Right lobe of liver (tissue), 6 donors: Measurements from ENCODE around the gene ASB1. TPM values are rescaled to one million over a fixed set of nuclear protein-coding genes. Genes with fewer than 3 reads are reported as not detected.

Experiments
- ATAC-seq, 4 donors: fragments of 200-7000 bp; cut with Tn5 transposase; one replicate each; pipeline ENCODE4 v1.9.1; 2020; ENCODE audit warnings: mild to moderate bottlenecking in 4 of 4, moderate library complexity in 4 of 4
- DNase-seq, 3 donors: peaks; one replicate each; pipeline ENCODE4 v3.0.0-alpha.2; 2020
- H3K27ac ChIP-seq, 3 donors: fragments of 200-600 bp; one replicate each; pipeline ENCODE4 v1.8.0; 2022
- H3K27me3 ChIP-seq, 2 donors: fragments of 200-600 bp; one replicate each; pipeline ENCODE4 v1.8.0; 2022
- H3K36me3 ChIP-seq, 4 donors: fragments of 200-600 bp; sonication (generic) in 1 of 4; one replicate each; pipeline versions ENCODE4 v1.5.1 to v1.8.0; 2017 to 2022; ENCODE audit warnings: control low read depth in 1 of 4
- H3K4me1 ChIP-seq, 4 donors: fragments of 200-600 bp; sonication (generic) in 1 of 4; one replicate each; pipeline versions ENCODE4 v1.5.1 to v1.8.0; 2017 to 2022; ENCODE audit warnings: control low read depth in 1 of 4
- H3K4me3 ChIP-seq, 3 donors: fragments of 200-600 bp; one replicate each; pipeline ENCODE4 v1.8.0; 2022
- H3K9me3 ChIP-seq, 4 donors: fragments of 200-600 bp; sonication (generic) in 1 of 4; one replicate each; pipeline versions ENCODE4 v1.5.1 to v1.8.0; 2017 to 2022; ENCODE audit warnings: control low read depth in 1 of 4
- POLR2A ChIP-seq: fragments of 450-650 bp; IDR thresholded peaks from one replicate; pipeline ENCODE4 v1.6.1; 2017; ENCODE audit warnings: antibody characterized with exemption, mild to moderate bottlenecking
- WGBS: methylation state at CpG from one replicate; pipeline ENCODE4 v1.1.6; 2018; ENCODE audit warnings: low coverage, low lambda C conversion rate; ENCODE audit not compliant: insufficient coverage; ENCODE audit errors: missing lambda C conversion rate; 5-methylcytosine and 5-hydroxymethylcytosine counted together
- intact Hi-C, 2 donors: fragments of 100-400 bp; cut with DNase I; formaldehyde crosslinking; loops; one replicate each; pipeline versions ENCODE4 v1.11.2 to v1.14.1; 2022
- total RNA-seq, 6 experiments: library from RNA; depleted of rRNA in 2 of 6; stranded (reverse); fragments of >200 nt in 2 of 6; fragmentation: NEBNext Ultra II Directional in 3 of 6; extraction: Animal tissue kit (Norgen Biotek cat#: 25700) in 3 of 6; gene quantifications; one replicate each; pipeline versions ENCODE4 v1.1.0 to v1.2.4, GENCODE V29; 2016 to 2023
- TF ChIP-seq, protein P1 (sequence below), 4 donors: fragments of 200-600 bp in 3 of 4; fragments of 450-650 bp in 1 of 4; IDR thresholded peaks; one replicate each; pipeline versions ENCODE4 v1.5.1 to v1.8.0; 2016 to 2022; ENCODE audit warnings: antibody characterized with exemption in 4 of 4, mild to moderate bottlenecking in 2 of 4
- donor health status: DM: no; HTN: yes; CAD: no.
- donor health status: DM: no; HTN: no; CAD: no.
- donor health status: DM: no; HTN: no; CAD: no.
- donor health status: DM: no; HTN: yes; CAD: no.
- donor health status: DM: no; HTN: yes; CAD: no.

The ASB1 gene
- total RNA-seq, 6 experiments from 2014 or later, result 6.3 to 18.2 (median 8.4) TPM

GRCh38 chr2:238484522-238485452 lies 58.1 kb downstream of the ASB1 start:
- Histone ChIP-seq H3K36me3 (no peaks in the 10 kb centered on the region), H3K4me1 (no peaks in the 10 kb centered on the region), H3K27me3 (no peaks in the 10 kb centered on the region), H3K4me3 (no peak overlapping the region), H3K27ac (no peak overlapping the region), H3K9me3 (no peaks in the 10 kb centered on the region)
- intact Hi-C loops, result no loop called here
- TF ChIP-seq POLR2A, result no peak
- TF ChIP-seq, protein P1, sequence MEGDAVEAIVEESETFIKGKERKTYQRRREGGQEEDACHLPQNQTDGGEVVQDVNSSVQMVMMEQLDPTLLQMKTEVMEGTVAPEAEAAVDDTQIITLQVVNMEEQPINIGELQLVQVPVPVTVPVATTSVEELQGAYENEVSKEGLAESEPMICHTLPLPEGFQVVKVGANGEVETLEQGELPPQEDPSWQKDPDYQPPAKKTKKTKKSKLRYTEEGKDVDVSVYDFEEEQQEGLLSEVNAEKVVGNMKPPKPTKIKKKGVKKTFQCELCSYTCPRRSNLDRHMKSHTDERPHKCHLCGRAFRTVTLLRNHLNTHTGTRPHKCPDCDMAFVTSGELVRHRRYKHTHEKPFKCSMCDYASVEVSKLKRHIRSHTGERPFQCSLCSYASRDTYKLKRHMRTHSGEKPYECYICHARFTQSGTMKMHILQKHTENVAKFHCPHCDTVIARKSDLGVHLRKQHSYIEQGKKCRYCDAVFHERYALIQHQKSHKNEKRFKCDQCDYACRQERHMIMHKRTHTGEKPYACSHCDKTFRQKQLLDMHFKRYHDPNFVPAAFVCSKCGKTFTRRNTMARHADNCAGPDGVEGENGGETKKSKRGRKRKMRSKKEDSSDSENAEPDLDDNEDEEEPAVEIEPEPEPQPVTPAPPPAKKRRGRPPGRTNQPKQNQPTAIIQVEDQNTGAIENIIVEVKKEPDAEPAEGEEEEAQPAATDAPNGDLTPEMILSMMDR (IDR thresholded peaks at IDR 0.05), result no peak
- WGBS, result 90% methylated on average over 15 of the region's 23 CpGs
- DNase-seq (no peak), ATAC-seq (no peak)

GRCh38 chr2:238486123-238486848 lies 59.6 kb downstream of the ASB1 start:
- 77% methylated on average over 5 of the region's 5 CpGs for WGBS
- Histone ChIP-seq H3K27ac (no peak overlapping the region), H3K36me3 (no peaks in the 10 kb centered on the region), H3K27me3 (no peaks in the 10 kb centered on the region), H3K4me3 (no peak overlapping the region), H3K9me3 (no peaks in the 10 kb centered on the region), H3K4me1 (no peaks in the 10 kb centered on the region)
- intact Hi-C loops, result no loop called here
- DNase-seq (no peak), ATAC-seq (no peak)
- TF ChIP-seq POLR2A, result no peak
- TF ChIP-seq, protein P1 (IDR thresholded peaks at IDR 0.05), result no peak

GRCh38 chr2:238487134-238487533 lies 60.4 kb downstream of the ASB1 start:
- DNase-seq, result no peak

GRCh38 chr2:238487652-238488346 lies 61.1 kb downstream of the ASB1 start:
- H3K4me1 ChIP-seq, result no peaks in the 10 kb centered on the region
- WGBS, result 70% methylated on average over 2 of the region's 12 CpGs
- no peaks in the 10 kb centered on the region for H3K27me3 ChIP-seq
- H3K4me3 ChIP-seq, result no peak overlapping the region
- H3K36me3 ChIP-seq, result no peaks in the 10 kb centered on the region
- H3K27ac ChIP-seq, result no peak overlapping the region
- H3K9me3 ChIP-seq, result no peaks in the 10 kb centered on the region
- DNase-seq (peak in 1 of 3 donors; percentile 17), ATAC-seq (no peak)
- TF ChIP-seq, protein P1 (IDR thresholded peaks at IDR 0.05), result no peak
- TF ChIP-seq POLR2A, result no peak
- intact Hi-C loops, result no loop called here

More at GRCh38 chr2:238487134-238487533, 60.4 kb downstream of the ASB1 start:
- no peaks in the 10 kb centered on the region for H3K27me3 ChIP-seq
- no peaks in the 10 kb centered on the region for H3K36me3 ChIP-seq
- WGBS, result 89% methylated on average over 11 of the region's 14 CpGs
- no peak for ATAC-seq
- no peak overlapping the region for H3K27ac ChIP-seq
- no peaks in the 10 kb centered on the region for H3K4me1 ChIP-seq
- no peak overlapping the region for H3K4me3 ChIP-seq
- H3K9me3 ChIP-seq, result no peaks in the 10 kb centered on the region
- intact Hi-C loops, result no loop called here
- no peak for TF ChIP-seq POLR2A
- TF ChIP-seq, protein P1 (IDR thresholded peaks at IDR 0.05), result no peak
